ENCODE results near the gene ZBBX.

The ZBBX gene

DNA sequence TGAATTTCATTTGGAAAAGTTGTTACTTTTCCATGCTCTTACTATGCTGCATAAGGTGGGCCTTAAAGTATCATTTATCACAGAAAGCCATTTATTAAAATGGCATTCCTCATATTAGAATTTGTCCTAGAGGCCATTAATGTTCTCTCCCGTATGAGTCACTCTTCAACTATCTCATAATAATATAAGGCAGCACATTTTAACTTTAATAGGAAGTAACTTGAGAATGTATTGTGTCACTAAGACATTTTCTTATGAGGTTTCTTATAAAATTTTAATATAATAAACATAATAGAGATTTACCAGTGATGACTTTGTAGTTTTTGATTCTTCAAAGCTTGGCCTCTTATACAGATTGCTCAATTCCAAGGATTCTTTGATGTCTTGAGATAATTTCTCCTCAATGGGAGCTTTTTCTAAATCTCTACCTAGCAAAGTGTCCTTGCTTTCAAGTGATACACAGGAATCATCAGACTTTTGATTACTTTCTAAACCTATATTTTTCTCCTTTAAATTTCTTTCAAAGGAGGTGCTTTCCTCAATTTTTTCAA is 74.7 kb downstream of the ZBBX start:
- no peak for DNase-seq (ENCODE audit: low spot score)

DNA sequence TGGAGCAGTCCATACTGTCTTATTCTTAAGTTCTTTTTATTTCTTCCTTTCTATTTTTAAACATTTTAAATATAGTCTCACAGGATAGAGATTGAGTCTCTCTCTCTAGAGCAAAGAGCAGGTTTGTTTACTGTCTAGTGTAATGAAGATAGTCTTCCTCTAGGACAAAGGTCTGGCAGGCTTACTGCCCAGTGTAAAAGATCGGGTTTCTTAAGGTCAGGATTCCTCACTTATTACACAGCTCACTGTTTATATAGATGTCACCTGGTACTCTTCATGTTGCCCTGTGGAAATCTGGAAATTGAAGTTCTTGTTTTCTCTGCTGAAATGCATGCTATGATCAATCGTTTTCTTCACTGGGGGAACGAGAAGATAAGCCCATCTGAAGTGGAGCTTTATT is 76.0 kb downstream of the ZBBX start:
- no peak for DNase-seq (ENCODE audit: low spot score)

DNA sequence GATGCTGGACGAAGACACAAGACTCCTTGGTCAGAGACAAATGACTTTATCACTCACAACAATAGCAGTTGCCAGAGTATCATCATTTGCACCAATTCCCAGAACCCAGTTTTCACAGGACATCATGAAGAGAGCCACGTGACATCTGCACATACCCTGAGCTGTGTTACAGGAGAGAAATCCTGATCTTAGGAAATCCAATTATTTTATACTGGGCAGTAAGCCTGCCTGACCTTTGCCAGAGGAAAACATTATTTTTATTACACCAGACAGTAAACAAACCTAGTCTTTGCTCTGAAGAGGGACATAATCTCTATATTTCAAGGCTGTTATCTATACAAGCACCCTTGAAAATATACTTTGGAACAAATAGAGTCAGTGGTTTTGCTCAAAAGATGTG is 77.4 kb downstream of the ZBBX start:
- no peak for DNase-seq (ENCODE audit: low spot score)

DNA sequence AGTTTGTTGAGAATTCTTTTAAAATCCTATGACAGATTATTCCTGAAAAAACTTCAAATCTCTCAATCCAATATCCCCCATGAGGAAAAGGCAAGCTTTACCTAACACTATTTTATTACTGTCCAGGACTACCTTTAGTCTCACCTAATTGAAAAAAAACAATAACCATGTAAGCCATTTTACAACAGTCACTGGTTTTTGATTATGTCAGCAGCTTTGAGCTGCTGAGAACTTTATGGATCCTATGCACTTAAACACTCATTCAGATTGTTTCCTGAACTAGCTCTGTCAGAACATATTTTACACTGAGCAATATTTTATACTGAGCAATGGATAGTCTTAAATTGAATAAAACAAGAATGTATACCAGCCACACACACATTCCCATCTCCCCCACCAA is 79.9 kb downstream of the ZBBX start:
- DNase-seq (ENCODE audit: low spot score) = no peak

DNA sequence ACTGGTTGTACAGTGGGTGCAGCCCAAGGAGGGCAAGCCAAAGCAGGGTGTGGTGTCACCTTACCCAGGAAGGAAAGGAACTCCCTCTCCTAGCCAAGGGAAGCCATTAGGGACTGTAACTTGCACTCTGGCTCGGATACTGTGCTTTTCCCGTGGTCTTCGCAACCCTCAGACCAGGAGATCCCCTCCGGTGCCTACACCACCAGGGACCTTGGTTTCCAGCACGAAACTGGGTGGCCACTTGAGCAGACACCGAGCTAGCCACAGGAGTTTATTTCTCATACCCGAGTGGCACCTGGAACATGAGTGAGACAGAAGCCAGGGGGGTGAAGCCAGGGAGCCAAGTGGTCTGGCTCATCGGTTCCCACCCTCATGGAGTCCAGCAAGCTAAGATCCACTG is 90.7 kb downstream of the ZBBX start:
- DNase-seq (ENCODE audit: low spot score) = no peak

DNA sequence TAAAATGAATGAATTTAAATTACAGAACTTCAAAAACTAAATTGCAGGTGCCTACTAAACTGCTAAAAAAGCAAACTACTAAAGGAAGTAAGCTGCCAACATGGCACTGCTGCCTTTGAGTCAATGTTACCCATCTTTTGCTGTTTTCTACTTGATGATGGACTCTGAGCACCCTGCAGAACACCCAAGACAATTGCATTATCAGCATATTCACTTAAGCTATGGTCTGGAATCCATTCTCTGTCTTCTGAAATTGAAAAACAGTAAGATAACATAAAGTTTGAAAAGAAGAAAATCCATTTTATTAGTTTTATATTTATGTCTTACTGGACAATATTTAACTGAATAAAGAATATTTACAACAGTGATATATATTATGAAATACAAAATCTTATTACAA is 91.4 kb downstream of the ZBBX start:
- no peak for DNase-seq (ENCODE audit: low spot score)

DNA sequence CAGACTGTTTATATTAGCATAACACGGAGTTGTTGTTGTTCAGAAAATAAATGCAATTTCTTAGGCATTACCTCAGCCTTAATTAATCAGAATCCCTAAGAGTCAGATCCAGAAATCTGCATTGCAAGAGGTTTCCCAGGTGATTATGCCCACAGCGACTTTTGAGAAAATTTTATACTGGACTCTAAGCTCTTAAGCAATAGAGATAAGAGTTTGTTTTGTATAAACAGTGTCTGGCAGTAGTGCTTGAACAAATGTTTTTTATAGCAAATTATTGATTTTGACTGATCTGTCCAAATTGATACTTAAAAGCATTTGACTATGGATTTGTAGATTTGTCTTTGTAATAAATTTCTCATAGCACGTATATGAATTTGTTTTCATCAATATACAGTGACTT is 92.8 kb downstream of the ZBBX start:
- DNase-seq (ENCODE audit: low spot score) = no peak

DNA sequence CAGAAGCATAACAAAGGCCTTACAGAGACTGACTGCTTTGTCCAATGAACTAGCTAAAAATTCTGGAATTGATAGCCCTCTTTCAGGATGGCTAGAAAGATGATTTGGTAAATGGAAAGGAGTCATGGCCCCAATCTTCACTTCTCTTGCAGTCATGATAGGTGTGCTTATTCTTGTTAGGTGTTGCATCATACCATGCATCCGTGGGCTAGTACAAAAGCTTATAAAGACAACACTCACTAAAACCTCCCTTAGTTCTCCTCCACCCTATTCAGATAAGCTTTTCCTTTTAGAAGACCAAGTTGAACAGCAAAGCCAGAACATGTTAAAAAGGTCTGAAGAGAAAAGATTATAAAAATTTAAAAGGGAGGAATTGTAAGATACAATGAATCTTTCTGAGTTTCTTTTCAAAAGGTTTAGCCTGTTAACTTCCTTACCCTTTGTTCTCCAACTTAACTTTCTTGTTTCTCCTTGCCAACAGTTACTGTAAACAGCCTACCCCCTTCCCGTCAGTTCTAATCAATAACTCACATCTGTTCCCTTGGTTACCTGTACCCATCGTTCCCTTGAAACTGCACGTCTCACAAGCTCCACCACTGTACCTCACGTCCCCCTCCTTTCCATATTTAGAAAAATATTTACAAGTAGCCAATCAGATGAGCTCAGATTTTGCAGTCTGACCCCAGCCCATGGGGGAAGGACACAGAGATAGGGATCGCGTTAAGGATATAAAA is 105.8 kb downstream of the ZBBX start:
- no peak for DNase-seq (ENCODE audit: low spot score)

DNA sequence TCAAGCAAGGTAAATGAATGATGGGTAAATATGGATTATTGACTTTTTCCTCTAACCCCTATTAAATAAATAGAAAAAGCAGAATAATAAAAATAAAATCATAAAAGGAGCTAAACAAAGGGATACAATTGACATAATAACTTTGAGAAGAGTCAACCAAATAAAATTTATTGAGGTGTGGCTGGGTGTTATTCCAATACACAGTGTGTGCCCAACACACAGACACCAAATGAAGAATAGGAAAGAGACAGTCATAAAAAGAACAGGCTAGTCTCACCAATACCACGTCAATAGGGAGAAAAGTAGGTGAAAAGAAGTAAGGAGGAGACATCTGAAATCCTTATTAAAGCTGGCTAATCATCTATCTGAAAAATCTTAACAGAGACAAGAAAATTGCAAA is 127.1 kb downstream of the ZBBX start:
- DNase-seq (ENCODE audit: low spot score) = no peak

DNA sequence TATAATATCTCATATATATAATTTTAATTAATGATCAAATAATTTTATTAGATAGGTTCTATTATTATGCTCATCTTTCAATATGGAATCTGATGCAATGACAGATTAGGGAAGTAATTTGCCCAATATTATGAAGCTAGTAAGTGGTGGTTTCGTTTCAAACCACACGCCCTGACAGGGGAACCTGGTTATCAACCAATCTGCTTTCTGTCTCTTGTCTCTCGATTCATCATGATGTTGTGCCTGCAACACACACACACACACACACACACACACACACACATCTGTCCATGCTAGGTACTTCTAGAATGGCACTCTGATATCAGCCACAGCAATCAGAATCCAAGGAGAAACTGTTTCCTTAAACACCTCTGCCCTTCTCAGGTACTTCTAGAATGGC is 128.4 kb downstream of the ZBBX start:
- DNase-seq (ENCODE audit: low spot score) = no peak

DNA sequence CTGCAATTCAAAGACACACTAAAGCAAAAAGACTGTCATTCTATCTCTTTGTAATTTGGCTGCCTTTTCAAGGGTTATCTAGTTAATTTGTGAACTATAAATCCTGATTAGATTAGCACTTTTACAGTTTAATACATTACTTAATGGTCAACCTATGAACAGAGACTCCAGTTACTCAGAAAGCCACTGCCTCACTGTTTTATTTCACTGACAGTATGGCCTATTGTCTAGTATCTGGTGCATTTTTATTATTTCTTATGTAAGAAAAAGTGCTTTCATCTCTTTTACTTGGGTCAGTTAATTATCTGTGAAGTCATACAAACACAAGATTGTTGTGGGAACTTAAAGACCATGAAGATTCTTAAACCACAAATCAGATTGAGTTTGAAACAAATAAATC is 133.8 kb downstream of the ZBBX start:
- DNase-seq (ENCODE audit: low spot score) = no peak

DNA sequence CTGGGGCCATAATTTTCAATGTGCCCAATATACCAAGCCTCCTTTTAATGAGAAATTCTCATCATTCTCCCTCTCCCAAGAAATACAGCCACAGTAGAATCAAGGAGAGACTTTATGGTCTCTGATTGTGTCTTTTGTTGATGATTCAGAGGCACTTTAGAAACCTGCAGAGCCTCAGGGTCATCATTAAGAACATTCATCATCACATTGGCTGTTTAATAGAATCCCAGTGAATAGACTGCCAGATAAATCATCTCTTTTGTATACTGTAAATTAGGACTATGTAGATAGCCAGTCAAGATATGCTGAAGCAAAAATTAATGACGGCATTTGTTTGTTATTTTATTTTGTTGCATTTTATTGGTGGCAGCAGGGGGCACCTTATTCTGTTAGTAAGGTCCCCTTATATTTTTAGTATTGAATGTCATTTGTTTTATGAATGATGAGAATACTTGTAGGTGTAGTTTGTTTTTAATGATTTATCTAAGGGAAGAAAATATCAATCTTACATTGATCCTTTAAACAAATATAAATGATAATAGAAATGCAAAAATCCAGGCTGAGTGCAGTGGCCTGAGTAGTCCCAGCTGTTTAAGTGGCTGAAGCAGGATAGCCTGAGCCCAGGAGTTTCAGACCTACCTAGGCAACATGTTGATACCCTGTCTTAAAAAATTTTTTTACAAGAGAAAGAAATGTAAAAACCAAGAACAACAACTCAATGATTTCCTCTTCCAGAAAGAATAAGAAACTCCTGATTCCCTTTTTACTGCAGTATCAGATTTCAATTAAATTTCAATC is 138.8 kb downstream of the ZBBX start:
- no peak for DNase-seq (ENCODE audit: low spot score)

DNA sequence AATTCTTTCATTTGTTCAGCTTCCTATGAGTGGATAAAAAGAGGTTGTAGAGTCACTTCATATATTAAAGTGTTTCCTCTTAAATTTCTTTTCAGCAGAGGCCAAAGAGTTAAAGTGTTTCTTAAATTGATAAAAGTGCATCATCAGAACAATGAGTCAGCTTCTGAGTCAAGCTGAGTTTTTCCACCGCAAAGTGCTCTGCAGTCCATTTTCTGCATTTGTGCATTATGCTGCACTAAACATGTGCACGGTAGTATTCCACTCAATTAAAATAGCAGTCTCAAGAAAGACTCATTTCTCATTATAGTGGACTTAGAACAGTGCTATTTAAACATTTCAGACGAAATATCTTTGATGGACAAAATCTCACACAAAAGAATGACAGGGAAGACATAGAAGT is 152.0 kb downstream of the ZBBX start:
- no peak for DNase-seq (ENCODE audit: low spot score)

DNA sequence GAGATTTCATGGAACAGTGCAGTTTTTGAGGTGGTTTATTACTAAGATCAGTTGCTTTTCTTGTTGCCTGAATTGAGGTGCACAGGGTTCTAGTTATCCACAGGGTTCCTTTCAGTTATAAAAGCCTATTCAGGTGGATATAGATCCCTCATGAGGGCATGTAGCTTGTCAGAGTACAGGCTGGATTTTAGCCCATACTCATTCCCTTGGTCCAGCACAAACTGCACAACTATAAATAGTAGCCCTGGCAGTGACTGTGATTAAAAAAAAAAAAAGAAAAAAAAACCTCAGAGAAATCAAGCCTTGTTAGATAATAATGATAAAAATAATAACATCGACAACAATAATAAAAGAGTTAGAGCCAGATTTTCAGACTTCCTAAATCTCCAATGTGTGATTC is 154.3 kb downstream of the ZBBX start:
- no peak for DNase-seq (ENCODE audit: low spot score)

DNA sequence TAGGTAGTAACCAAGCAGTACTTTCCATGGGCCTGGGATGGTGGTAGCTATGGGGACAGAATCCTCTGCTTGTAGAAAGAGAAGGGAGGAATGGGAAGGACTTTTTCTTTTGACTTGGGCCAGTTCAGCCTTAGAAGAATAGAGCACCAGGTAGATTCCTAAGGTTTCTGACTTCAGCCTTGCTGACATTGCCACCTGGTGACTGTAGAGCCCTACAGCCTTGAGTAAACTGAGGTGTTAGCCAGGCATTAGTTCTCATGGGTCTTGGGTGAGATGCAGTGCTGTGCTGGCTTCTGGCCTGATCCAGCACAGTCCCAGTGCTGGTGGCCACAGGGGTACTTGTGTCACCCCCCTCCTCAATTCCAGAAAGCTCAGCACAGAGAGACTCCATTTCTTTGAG is 171.1 kb downstream of the ZBBX start:
- no peak for DNase-seq (ENCODE audit: low spot score)

DNA sequence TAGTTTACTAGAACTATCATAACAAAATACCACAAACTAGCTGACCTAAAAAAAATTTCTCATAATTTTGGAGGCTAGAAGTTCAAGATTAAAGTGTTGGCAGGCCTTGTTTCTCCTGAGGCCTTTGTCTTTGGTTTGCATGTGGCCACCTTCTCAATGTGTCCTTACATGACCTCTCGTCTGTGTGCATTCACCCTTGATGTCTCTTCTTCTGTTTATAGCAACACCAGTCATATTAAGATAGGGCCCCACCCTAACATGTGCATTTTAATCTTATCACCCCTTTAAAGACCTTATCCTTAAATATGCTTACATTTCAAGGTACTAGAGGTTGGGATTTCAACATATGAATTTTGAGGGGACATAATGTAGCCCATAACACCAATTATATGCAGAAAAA is 177.0 kb downstream of the ZBBX start:
- DNase-seq (ENCODE audit: low spot score) = no peak

DNA sequence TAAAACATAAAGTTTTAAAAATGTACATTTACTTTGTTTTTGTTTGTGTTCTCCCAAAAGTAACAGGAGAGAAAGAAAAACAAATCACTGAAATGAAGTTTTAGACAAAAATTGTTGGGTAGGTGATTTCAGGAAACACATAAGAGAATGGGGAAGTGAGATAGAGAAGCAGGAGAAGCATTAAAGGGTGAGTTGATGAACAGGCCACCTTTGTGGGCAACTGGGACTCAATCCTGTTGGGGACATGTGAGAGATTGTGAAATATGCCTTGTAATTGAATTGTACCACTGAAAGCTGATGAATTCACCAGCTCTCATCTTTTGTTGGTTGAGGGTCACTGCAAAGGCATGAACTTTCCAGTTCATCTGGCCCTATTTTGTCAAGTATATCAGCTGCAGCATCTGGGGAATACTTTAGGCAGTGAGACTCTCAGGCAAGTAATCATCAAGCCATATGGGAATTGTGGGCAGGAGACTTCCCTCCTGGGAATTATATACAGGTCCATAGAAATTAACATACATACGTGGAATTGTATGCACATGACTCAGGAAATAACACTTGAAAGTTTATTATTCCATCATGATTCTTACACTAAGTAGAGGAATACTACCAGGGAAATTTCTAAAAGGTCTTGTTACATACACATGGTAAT is 181.0 kb downstream of the ZBBX start:
- DNase-seq (ENCODE audit: low spot score) = no peak

Measured in LoVo (cell line).